ENCODE measurements around the gene WDR5.

WDR5 gene

GRCh38 chr9:134172198-134173126 is 36.6 kb downstream of the WDR5 start:
- no peak overlapping the region for H3K4me3 Mint-ChIP-seq
- H3K36me3 Mint-ChIP-seq (ENCODE audit: low read depth): no peaks in the 10 kb centered on the region
- no peaks in the 10 kb centered on the region for H3K9me3 Mint-ChIP-seq
- ATAC-seq: no peak
- DNase-seq: no peak
- H3K27ac Mint-ChIP-seq: no peak overlapping the region
- peaks cover 2% of the 10 kb centered on the region for H3K4me1 Mint-ChIP-seq
- no peaks in the 10 kb centered on the region for H3K27me3 Mint-ChIP-seq

DNA sequence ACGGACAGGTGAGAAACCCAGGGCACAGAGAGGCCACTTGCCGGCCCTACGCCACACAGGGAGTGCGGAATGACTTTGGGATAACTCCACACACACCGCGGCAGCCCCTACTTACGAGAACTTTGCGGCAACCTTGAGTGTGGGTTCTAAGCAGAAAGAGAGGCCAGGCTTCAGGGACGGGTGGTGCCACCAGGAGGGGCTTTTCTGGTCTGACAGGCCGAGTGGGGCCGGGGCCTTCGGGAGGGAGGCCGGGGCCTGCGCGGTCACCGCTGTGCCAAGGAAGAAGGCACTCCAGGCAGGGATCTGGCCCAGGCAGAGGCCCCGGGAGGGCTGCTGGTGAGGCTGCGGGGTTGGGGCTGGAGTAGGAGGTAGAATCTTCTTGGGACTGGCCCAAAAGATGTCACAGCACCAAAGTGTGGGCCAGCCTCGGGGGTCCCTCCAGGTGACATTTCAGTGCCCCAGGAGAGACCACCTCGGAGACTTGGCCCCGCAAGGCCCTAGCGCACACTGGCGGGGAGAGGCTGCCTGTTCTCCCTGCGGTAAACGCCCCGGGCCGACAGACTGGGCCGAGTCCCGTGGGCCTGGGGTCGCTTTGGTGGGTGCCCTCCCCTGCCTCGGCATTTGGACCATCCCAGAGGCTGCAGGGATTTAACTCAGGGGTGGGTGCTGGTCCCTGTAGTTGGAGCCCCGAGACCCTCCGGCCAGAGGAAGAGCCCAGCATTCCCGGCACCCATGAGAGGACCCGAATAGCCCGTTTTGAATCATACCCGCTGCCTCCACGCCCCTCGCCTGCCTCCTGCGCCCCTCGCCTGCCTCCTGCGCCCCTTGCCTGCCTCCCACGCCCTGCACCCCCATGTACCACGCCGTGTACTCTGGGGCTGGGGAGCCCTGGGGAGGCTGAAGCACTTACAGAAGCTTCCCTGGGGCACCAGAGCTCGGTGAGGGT is 37.5 kb downstream of the WDR5 start:
- Mint-ChIP-seq H3K4me1 (peaks cover 2% of the 10 kb centered on the region), H3K9me3 (no peaks in the 10 kb centered on the region), H3K36me3 (ENCODE audit: low read depth) (no peaks in the 10 kb centered on the region), H3K27me3 (no peaks in the 10 kb centered on the region), H3K4me3 (no peak overlapping the region), H3K27ac (no peak overlapping the region)
- DNase-seq: no peak
- no peak for ATAC-seq

- H3K27me3 Mint-ChIP-seq: no peaks in the 10 kb centered on the region
- H3K27ac Mint-ChIP-seq: no peak overlapping the region
- H3K9me3 Mint-ChIP-seq: no peaks in the 10 kb centered on the region
- ATAC-seq: no peak
- no peak overlapping the region for H3K4me3 Mint-ChIP-seq
- no peak for DNase-seq
- no peaks in the 10 kb centered on the region for H3K36me3 Mint-ChIP-seq (ENCODE audit: low read depth)
- peaks cover 2% of the 10 kb centered on the region for H3K4me1 Mint-ChIP-seq
Observed at GRCh38 chr9:134174073-134174449, 38.2 kb downstream of the WDR5 start.

- H3K4me3 Mint-ChIP-seq: no peak overlapping the region
- H3K4me1 Mint-ChIP-seq: peaks cover 6% of the 10 kb centered on the region
- H3K27me3 Mint-ChIP-seq: peaks cover 2% of the 10 kb centered on the region
- H3K36me3 Mint-ChIP-seq (ENCODE audit: low read depth): no peaks in the 10 kb centered on the region
- H3K9me3 Mint-ChIP-seq: no peaks in the 10 kb centered on the region
- no peak for DNase-seq
- H3K27ac Mint-ChIP-seq: no peak overlapping the region
- no peak for ATAC-seq
Observed at GRCh38 chr9:134174526-134175290, 38.8 kb downstream of the WDR5 start.

- Mint-ChIP-seq H3K9me3 (no peaks in the 10 kb centered on the region), H3K36me3 (ENCODE audit: low read depth) (no peaks in the 10 kb centered on the region), H3K27me3 (peaks cover 2% of the 10 kb centered on the region), H3K4me3 (no peak overlapping the region), H3K27ac (no peak overlapping the region), H3K4me1 (peaks cover 8% of the 10 kb centered on the region)
- DNase-seq: no peak
- no peak for ATAC-seq
Observed at GRCh38 chr9:134175291-134175807, 39.5 kb downstream of the WDR5 start.

GRCh38 chr9:134175808-134176598 is 40.1 kb downstream of the WDR5 start:
- no peak for ATAC-seq
- Mint-ChIP-seq H3K27ac (no peak overlapping the region), H3K4me3 (no peak overlapping the region)

DNA sequence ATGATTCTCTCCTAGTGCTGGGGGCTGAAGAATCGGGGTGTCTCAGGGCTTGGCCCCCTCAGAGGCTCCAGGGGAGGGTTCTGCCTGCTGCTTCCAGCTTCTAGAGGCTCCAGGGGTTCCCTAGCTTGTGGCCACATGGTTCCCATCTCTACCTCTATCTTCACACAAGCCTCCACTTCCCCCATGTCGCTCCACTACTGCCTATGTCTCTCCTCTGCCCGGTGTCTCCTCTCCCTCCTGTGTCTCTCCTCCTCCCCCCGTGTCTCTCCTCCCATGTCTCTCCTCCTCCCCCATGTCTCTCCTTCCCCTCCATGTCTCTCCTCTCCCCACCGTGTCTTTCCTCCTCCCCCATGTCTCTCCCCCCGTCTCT is 40.7 kb downstream of the WDR5 start:
- Mint-ChIP-seq H3K36me3 (ENCODE audit: low read depth) (no peaks in the 10 kb centered on the region), H3K27ac (no peak overlapping the region), H3K27me3 (peaks cover 2% of the 10 kb centered on the region), H3K9me3 (no peaks in the 10 kb centered on the region), H3K4me3 (no peak overlapping the region), H3K4me1 (peaks cover 8% of the 10 kb centered on the region)
- DNase-seq (no peak), ATAC-seq (no peak)

More at GRCh38 chr9:134175808-134176598, 40.1 kb downstream of the WDR5 start:
- H3K4me1 Mint-ChIP-seq: peaks cover 9% of the 10 kb centered on the region
- H3K9me3 Mint-ChIP-seq: no peaks in the 10 kb centered on the region
- no peak for DNase-seq
- no peaks in the 10 kb centered on the region for H3K36me3 Mint-ChIP-seq (ENCODE audit: low read depth)
- peaks cover 2% of the 10 kb centered on the region for H3K27me3 Mint-ChIP-seq

DNA sequence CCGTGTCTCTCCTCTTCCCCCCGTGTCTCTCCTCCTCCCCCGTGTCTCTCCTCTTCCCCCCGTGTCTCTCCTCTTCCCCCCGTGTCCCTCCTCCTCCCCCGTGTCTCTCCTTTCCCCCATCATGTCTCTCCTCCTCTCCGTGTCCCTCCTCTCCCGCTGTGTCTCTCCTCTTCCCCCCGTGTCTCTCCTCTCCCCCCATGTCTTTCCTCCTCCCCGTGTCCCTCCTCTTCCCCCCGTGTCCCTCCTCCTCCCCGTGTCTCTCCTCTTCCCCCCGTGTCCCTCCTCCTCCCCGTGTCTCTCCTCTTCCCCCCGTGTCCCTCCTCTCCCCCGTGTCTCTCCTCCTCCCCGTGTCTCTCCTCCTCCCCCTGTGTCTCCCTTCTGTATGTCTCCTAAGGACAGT is 41.3 kb downstream of the WDR5 start:
- Mint-ChIP-seq H3K9me3 (no peaks in the 10 kb centered on the region), H3K27ac (no peak overlapping the region), H3K4me3 (no peak overlapping the region), H3K27me3 (peaks cover 2% of the 10 kb centered on the region), H3K36me3 (ENCODE audit: low read depth) (no peaks in the 10 kb centered on the region), H3K4me1 (peaks cover 13% of the 10 kb centered on the region)
- DNase-seq: no peak
- no peak for ATAC-seq

DNA sequence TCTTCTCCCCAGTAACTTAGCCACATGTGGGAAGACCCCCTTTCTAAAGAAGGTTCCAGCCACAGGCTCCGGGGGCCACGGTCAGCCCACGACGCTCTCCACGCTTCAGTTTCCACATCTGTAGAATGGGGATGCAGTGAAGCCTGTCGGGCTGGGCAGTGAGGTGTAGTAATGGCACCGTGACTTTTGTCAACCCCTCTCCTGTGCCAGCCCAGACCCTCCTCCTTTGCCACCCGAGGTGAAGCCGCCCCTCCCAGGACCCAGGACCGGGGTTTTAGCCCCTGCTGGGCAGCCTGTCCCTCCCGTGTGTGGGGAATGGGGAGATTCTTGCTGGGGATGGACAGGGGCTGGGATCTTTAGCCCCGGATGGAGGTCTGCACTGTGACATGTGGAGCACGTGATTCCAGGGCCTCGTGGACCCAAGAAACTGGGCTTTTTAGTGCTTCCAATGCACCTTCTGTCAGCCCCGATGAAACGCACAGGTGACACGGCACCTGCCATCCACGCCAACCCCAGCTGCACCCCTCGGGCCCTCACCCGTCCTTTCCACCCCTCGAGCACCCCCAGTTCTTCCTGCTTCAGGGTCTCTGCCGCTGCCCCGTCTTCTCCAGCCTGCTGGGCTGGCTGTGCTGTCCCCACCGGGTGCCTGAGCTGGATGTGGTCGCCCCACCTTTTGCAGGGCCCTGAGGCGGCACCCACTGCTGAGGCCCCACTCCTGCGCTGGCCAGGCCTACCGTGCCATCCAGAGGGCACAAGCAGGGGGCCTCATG is 41.9 kb downstream of the WDR5 start:
- ATAC-seq (no peak), DNase-seq (no peak)
- peaks cover 20% of the 10 kb centered on the region for H3K4me1 Mint-ChIP-seq
- peaks cover 6% of the 10 kb centered on the region for H3K9me3 Mint-ChIP-seq
- peaks cover 5% of the 10 kb centered on the region for H3K27me3 Mint-ChIP-seq
- peaks cover 3% of the 10 kb centered on the region for H3K36me3 Mint-ChIP-seq (ENCODE audit: low read depth)
- H3K4me3 Mint-ChIP-seq: no peak overlapping the region
- H3K27ac Mint-ChIP-seq: no peak overlapping the region

GRCh38 chr9:134178394-134178767 is 42.5 kb downstream of the WDR5 start:
- H3K27me3 Mint-ChIP-seq: peaks cover 5% of the 10 kb centered on the region

GRCh38 chr9:134178768-134179551 is 43.1 kb downstream of the WDR5 start:
- DNase-seq: no peak
- Mint-ChIP-seq H3K36me3 (ENCODE audit: low read depth) (peaks cover 3% of the 10 kb centered on the region), H3K27ac (no peak overlapping the region), H3K4me1 (peaks cover 20% of the 10 kb centered on the region), H3K4me3 (no peak overlapping the region), H3K27me3 (peaks cover 5% of the 10 kb centered on the region), H3K9me3 (peaks cover 7% of the 10 kb centered on the region)
- ATAC-seq: no peak

More at GRCh38 chr9:134178394-134178767, 42.5 kb downstream of the WDR5 start:
- Mint-ChIP-seq H3K9me3 (peaks cover 7% of the 10 kb centered on the region), H3K4me3 (no peak overlapping the region), H3K36me3 (ENCODE audit: low read depth) (peaks cover 3% of the 10 kb centered on the region), H3K27ac (no peak overlapping the region), H3K4me1 (peaks cover 20% of the 10 kb centered on the region)
- ATAC-seq: no peak
- no peak for DNase-seq

- no peak for DNase-seq
- peaks cover 20% of the 10 kb centered on the region for H3K4me1 Mint-ChIP-seq
- H3K9me3 Mint-ChIP-seq: peaks cover 7% of the 10 kb centered on the region
- ATAC-seq: no peak
- no peak overlapping the region for H3K4me3 Mint-ChIP-seq
- peaks cover 5% of the 10 kb centered on the region for H3K27me3 Mint-ChIP-seq
- H3K27ac Mint-ChIP-seq: no peak overlapping the region
- peaks cover 3% of the 10 kb centered on the region for H3K36me3 Mint-ChIP-seq (ENCODE audit: low read depth)
Observed at GRCh38 chr9:134179595-134179917, 43.7 kb downstream of the WDR5 start.
